Activated CD8-positive, alpha-beta memory T cell treated with anti-CD3 and anti-CD28 coated beads, Interleukin-2, amount 10 ng/mL, durations not matched to agents 7 days and 5 days (primary cell): Measurements from ENCODE around the gene PLTP. TPM values are rescaled to one million over a fixed set of nuclear protein-coding genes. Genes with fewer than 3 reads are reported as not detected.
"Not testable (repeated sequence)": the region's sequence is repeated elsewhere in the genome, so short reads cannot be mapped to it uniquely, and the experiment has no call there.

Source experiments
- ATAC-seq: fragments of 150-1000 bp; cut with Tn5 transposase; one replicate; pipeline ENCODE4 v1.10.0; 2021; ENCODE audit warnings: moderate library complexity
- CTCF ChIA-PET: fragments of 350-600 bp; sonication (Branson Sonifier 250); formaldehyde crosslinking; loops from one replicate; lab custom pipeline; 2021; ENCODE audit warnings: antibody characterized with exemption; lab: Charles Lee
- DNase-seq: peaks from one replicate; pipeline ENCODE4 v3.0.0-alpha.2; 2020
- H3K27ac Mint-ChIP-seq: one replicate; pipeline ENCODE4 v1.8.0; 2021; ENCODE audit warnings: mild to moderate bottlenecking, mixed read lengths
- H3K27me3 Mint-ChIP-seq: one replicate; pipeline ENCODE4 v1.8.0; 2021; ENCODE audit warnings: mixed read lengths
- H3K36me3 Mint-ChIP-seq: one replicate; pipeline ENCODE4 v1.8.0; 2021; ENCODE audit warnings: mild to moderate bottlenecking, mixed read lengths
- H3K4me1 Mint-ChIP-seq: one replicate; pipeline ENCODE4 v1.8.0; 2021; ENCODE audit warnings: mixed read lengths
- H3K4me3 Mint-ChIP-seq: one replicate; pipeline ENCODE4 v1.8.0; 2021; ENCODE audit warnings: mild to moderate bottlenecking, moderate library complexity, mixed read lengths
- H3K9me3 Mint-ChIP-seq: one replicate; pipeline ENCODE4 v1.8.0; 2022; ENCODE audit warnings: low read depth, mixed read lengths
- total RNA-seq, 2 experiments: library from RNA; stranded (reverse); gene quantifications; one replicate each; pipeline ENCODE4 v1.2.3, GENCODE V29; 2021

PLTP gene
- total RNA-seq, 2 experiments from 2014 or later: 3.2 to 3.3 TPM

DNA sequence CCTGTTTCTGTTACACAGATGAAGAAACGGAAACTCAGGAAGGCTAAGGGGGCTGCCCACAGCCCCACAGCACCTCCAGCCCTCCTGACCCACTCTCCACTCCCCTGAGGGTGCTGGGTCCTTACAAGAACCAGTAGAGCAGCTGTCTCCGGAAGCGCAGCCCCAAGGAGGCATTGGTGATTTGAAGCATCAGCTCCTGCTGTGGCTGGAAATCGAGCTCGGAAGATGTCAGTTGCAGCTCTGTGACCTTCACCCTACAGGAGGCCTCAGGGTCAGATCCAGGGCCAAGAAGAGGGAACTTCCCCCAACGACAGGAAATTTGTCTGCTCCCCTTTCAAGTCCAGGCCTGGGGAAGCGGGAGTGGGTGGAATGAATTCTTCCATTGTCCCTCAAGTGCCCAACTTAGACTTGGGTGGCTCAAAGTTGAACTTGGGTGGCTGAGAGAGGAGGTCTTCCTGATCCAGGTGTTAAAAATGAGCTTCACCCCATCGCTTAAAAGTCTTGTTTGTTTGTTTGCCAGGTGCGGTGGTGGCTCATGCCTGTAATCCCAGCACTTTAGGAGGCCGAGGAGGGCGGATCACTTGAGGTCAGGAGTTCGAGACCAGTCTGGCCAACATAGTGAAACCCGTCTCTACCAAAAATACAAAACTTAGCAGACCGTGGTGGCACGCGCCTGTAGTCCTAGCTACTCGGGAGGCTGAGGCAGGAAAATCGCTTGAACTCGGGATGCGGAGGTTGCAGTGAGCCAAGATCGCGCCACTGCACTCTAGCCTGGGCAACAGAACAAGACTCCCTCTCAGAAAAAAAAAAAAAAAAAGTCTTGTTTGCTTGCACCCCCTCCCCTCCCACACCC lies 1.9 kb downstream of the PLTP start:
- peak overlapping the region; percentile 71 for H3K27ac Mint-ChIP-seq
- CTCF ChIA-PET: interaction anchor here (0.7 to 2.5 kb wide), 7 partner anchors 20 to 104 kb away, joined by 3 to 9 read pairs (median 4); partner anchors contain the start of genes PCIF1 and ZNF335

DNA sequence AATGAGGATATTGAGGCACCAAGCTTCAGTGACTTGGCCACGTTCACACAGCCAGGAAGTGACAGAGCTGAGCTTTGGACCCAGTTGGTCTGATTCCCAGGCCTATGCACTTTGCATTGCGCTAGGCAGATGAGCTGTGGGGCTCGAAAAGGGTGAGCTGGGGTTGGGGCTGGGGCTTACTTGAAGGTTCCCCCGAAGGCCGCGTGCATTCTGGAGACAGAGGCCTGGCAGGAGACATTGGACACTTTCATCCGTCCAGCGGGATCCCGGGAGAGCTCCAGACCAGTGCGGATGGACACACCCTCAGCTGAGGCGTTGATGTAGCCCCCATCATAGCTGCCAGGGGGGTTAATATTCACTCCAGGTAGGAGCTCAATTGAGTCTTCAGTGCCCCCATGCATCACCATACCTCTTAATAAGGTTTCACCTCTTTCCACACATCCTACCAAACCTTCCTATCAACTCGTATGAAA lies 2.6 kb downstream of the PLTP start:
- no peaks in the 10 kb centered on the region for H3K9me3 Mint-ChIP-seq
- CTCF ChIA-PET: interaction anchor here (0.8 to 2.5 kb wide), 7 partner anchors 19 to 104 kb away, joined by 3 to 9 read pairs (median 4); partner anchors contain the start of genes PCIF1, ZNF335 and ZSWIM1
- H3K27ac Mint-ChIP-seq: no peak overlapping the region
- DNase-seq (no peak), ATAC-seq (no peak)
- H3K27me3 Mint-ChIP-seq: peaks cover 9% of the 10 kb centered on the region
- H3K4me1 Mint-ChIP-seq: peaks cover 19% of the 10 kb centered on the region
- H3K36me3 Mint-ChIP-seq: no peaks in the 10 kb centered on the region
- no peak overlapping the region for H3K4me3 Mint-ChIP-seq

More for the DNA sequence above, 1.9 kb downstream of the PLTP start:
- peaks cover 12% of the 10 kb centered on the region for H3K27me3 Mint-ChIP-seq
- no peaks in the 10 kb centered on the region for H3K9me3 Mint-ChIP-seq
- ATAC-seq: no peak
- DNase-seq: no peak
- H3K4me1 Mint-ChIP-seq: peaks cover 22% of the 10 kb centered on the region
- H3K4me3 Mint-ChIP-seq: peak overlapping the region; percentile 67
- no peaks in the 10 kb centered on the region for H3K36me3 Mint-ChIP-seq

DNA sequence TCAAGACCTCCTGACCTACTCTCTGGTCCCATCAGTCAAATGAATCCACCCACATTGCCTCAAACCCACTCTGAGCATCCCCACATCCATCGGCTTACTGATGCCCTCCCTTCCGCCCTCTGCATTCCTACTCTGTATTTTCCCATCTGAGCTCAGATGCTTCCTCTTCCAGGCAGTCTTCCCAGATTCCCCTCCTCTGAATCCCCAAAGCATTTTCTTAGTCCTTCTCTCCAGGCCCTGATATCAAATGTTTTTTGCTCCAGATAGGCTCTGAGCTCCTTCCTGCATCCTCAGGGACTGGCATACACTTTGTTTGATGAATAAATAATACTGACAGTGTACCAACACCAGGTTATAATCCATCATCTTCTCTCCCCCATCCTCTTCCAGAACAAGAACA lies 3.9 kb downstream of the PLTP start:
- Mint-ChIP-seq H3K27me3 (peaks cover 8% of the 10 kb centered on the region), H3K36me3 (no peaks in the 10 kb centered on the region), H3K27ac (no peak overlapping the region), H3K9me3 (no peaks in the 10 kb centered on the region), H3K4me1 (peaks cover 18% of the 10 kb centered on the region), H3K4me3 (no peak overlapping the region)
- CTCF ChIA-PET: interaction anchor here (0.9 kb wide), 1 partner anchor 25 kb away, joined by 3 read pairs; no protein-coding TSS in a partner anchor
- DNase-seq: no peak
- no peak for ATAC-seq

DNA sequence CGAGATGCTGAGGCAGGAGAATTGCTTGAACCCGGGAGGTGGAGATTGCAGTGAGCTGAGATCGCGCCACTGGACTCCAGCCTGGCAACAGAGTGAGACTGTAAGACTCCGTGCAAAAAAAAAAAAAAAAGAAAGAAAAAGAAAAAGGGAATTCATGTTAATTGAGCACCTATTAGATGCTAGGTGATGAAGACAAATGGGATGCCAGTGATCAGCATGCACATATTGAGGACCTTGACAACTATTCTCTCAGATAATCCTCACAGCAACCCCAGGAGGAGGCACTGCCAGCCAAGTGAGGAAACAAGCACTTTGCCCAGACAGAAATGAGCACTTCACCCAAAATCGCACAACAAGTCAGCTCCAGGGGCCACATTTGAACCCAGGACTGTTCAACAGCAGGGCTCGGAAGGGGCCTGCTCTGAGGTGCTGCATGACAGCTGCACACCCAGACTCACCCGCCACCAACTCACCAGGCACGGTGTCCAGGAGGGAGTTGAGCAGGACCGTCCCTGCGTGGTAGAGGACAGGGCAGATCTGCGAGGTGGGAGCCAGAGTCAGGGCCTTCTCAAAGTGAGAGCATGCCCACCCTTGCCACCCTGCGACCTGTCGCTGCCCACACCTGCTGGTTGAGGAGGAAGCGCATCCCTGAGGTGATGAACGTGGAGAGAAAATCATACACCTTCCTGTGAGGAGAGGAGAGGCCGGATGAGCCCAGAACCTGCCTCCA lies 4.6 kb downstream of the PLTP start:
- H3K27me3 Mint-ChIP-seq: peaks cover 6% of the 10 kb centered on the region
- ATAC-seq (no peak), DNase-seq (no peak)
- no peak overlapping the region for H3K4me3 Mint-ChIP-seq
- CTCF ChIA-PET: interaction anchor here (0.9 kb wide), 1 partner anchor 26 kb away, joined by 3 read pairs; no protein-coding TSS in a partner anchor
- H3K9me3 Mint-ChIP-seq: no peaks in the 10 kb centered on the region
- H3K27ac Mint-ChIP-seq: no peak overlapping the region
- H3K36me3 Mint-ChIP-seq: no peaks in the 10 kb centered on the region
- H3K4me1 Mint-ChIP-seq: peaks cover 17% of the 10 kb centered on the region

DNA sequence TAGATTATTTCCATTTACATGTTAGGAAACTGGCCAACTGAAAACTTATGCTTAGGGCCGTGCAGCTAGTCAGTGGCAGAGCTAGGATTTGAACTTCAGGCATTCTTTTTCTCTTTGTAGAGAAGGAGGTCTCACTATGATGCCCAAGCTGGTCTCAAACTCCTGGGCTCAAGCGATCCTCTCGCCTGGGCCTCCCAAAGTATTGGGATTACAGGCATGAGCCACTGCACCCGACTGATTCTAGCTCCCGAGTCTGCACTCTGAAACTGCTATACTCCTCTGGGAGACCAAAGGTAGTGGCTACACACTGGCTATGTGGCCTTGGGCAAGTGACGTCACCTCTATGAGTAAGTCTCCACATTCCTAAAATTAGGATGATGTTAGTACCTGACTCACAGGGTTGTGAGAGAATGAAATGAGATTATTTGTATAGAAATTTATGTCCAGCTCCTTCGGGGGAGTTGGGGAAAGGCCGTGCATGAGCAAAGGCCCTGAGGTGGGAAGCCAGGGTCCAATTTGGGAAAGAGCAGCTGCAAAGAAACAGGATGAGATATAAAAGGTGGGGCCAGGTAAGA lies 6.4 kb downstream of the PLTP start:
- Mint-ChIP-seq H3K4me3 (no peak overlapping the region), H3K36me3 (no peaks in the 10 kb centered on the region), H3K27me3 (no peaks in the 10 kb centered on the region), H3K27ac (no peak overlapping the region), H3K4me1 (peaks cover 3% of the 10 kb centered on the region), H3K9me3 (no peaks in the 10 kb centered on the region)
- DNase-seq: no peak
- CTCF ChIA-PET: interaction anchor here (1.1 to 1.4 kb wide), 4 partner anchors 13 to 106 kb away, joined by 3 to 5 read pairs (median 4); no protein-coding TSS in a partner anchor
- no peak for ATAC-seq

DNA sequence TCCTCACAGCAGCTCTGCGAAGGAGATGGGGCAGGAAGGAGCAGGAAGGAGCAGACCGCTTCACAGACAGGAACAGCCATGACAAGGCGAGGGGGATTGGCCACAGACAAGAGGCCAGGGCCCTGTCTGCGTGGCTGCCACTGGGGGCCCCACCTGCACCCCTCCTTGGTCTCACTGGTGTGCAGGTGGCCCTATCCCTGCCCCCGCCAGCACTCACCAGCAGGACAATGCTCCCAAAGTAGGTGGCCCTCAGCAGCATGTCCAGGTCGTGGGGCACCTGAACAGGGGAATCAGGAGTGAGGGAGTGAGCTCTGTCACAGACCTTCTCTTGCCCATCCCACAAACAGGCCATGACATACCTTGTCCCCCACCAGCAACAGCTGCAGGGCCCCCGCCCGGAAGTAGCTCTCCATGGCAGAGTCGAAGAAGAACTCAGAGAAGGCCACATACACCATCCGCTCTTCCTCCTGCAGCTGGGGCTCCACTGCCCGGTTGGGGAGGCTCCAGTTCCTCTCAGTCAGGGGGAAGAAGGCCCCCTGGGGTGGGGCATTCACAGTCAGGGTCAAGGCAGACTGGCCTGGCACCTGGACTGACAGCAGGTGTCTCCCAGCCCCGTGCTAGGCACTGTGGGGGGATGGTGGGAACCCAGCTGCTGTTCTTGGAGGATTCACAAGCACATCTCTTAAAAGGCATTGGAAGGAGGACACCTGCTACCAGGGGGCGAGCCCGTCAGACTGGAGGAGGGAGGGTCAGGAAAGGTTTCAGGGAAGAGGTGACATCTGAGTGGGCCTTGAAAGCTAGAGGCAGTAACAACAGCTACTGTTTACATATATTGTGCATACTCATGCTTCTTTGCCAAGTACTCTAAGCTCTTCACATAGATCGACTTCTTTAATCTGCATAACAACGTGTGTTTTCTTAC lies 7.1 kb downstream of the PLTP start:
- H3K27ac Mint-ChIP-seq: no peak overlapping the region
- ATAC-seq (no peak), DNase-seq (no peak)
- no peak overlapping the region for H3K4me3 Mint-ChIP-seq
- no peaks in the 10 kb centered on the region for H3K27me3 Mint-ChIP-seq
- CTCF ChIA-PET: interaction anchor here (0.6 to 1.4 kb wide), 5 partner anchors 12 to 1640 kb away, joined by 3 to 5 read pairs (median 3); no protein-coding TSS in a partner anchor
- H3K4me1 Mint-ChIP-seq: peaks cover 1% of the 10 kb centered on the region
- no peaks in the 10 kb centered on the region for H3K36me3 Mint-ChIP-seq
- H3K9me3 Mint-ChIP-seq: no peaks in the 10 kb centered on the region

DNA sequence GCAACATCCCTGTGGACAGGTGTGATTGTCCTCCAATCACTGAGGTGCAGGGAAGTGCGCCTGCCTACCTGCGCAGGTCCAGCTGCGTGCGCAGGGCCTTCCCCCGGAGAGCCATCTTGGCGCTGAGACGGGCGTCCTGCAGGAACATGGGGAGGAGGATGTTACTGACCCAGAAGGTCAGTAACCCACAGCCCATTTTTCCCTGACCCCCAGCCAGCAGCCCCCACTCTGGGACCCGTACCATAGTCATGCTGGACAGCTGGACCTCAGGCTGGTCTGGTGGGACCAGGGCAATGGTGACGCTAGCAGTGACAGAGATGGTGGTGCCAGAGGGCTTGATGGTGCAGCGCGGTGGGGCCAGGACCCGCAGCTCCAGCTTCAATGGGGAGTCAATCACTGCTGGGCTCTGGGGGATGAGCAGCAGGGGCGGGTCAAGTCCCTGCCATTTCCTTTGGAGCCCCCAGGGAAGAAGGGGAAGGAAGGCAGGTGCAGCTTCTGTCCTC lies 9.7 kb downstream of the PLTP start:
- H3K27ac Mint-ChIP-seq: no peak overlapping the region
- no peaks in the 10 kb centered on the region for H3K9me3 Mint-ChIP-seq
- no peak for ATAC-seq
- H3K4me1 Mint-ChIP-seq: no peaks in the 10 kb centered on the region
- no peak overlapping the region for H3K4me3 Mint-ChIP-seq
- H3K27me3 Mint-ChIP-seq: no peaks in the 10 kb centered on the region
- no peaks in the 10 kb centered on the region for H3K36me3 Mint-ChIP-seq
- CTCF ChIA-PET: no interaction called here
- DNase-seq: no peak

DNA sequence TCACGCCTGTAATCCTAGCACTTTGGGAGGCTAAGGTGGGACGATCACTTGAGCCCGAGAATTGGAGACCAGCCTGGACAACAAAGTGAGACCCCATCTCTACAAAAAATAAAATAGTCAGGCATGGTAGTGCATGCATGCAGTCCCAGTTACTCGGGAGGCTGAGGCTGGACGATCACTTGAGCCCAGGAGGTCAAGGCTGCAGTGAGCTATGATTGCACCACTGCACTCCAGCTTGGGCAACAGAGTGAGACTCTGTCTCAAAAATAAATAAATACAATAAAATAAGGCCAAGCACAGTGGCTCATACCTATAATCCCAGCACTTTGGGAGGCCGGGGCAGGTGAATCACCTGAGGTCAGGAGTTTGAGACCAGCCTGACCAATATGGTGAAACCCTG lies 10.6 kb downstream of the PLTP start:
- H3K9me3 Mint-ChIP-seq, ATAC-seq, H3K4me3 Mint-ChIP-seq, H3K4me1 Mint-ChIP-seq, CTCF ChIA-PET, H3K27ac Mint-ChIP-seq, H3K27me3 Mint-ChIP-seq, H3K36me3 Mint-ChIP-seq, DNase-seq: not testable (repeated sequence)

DNA sequence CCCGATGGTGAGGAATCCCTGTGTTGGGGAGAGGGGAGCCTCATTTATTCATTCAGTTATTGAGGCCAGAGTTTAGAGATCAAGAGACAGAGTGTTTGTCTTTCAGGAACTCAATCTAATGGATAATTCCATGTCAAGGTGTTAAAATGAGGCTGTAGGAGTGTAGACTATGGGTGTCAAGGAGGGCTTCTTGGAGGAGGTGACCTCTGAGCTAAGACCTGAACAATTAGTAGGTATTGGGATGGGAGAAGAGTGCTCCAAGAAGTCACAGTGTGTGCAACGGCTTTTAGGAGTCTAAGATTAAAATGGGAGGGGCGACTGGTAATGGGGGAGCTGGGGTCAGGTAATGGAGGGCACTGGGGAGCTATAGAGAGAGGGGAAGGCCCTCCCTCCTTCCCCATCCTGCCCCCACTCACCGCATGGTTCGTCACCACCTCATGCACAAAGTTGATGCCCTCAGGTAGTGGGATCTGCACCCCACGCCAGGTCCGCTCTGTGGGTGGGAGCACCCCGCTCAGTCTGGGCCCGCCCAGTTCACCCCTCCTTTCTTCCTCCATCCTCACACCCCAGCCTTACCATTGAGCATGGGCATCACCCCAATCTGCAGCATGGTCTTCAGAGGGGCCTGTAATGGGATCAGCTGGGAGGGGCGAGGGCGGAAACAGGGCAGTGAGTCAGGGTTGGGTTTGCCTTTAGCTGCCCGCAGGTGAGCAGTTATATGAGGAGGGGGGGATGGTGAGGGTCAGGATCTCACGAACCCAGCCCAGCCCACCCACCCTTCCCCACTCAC lies 12.7 kb downstream of the PLTP start:
- H3K36me3 Mint-ChIP-seq: peaks cover 3% of the 10 kb centered on the region

DNA sequence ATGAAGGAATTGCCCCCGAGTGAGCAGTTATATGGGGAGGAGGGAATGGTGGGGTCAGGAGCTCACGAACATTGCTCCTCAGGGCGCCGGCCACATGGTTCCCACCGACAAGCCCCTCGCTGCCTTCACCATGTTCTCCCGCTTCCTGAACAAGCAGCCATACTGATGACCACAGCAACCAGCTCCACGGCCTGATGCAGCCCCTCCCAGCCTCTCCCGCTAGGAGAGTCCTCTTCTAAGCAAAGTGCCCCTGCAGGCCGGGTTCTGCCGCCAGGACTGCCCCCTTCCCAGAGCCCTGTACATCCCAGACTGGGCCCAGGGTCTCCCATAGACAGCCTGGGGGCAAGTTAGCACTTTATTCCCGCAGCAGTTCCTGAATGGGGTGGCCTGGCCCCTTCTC lies 13.7 kb downstream of the PLTP start:
- Mint-ChIP-seq H3K36me3 (peaks cover 3% of the 10 kb centered on the region), H3K4me1 (peaks cover 15% of the 10 kb centered on the region), H3K9me3 (no peaks in the 10 kb centered on the region), H3K27me3 (no peaks in the 10 kb centered on the region), H3K4me3 (no peak overlapping the region), H3K27ac (no peak overlapping the region)
- DNase-seq (no peak), ATAC-seq (no peak)
- CTCF ChIA-PET: no interaction called here

More for the DNA sequence above, 12.7 kb downstream of the PLTP start:
- H3K27ac Mint-ChIP-seq: no peak overlapping the region
- H3K27me3 Mint-ChIP-seq: no peaks in the 10 kb centered on the region
- CTCF ChIA-PET: interaction anchor here (0.7 to 1.4 kb wide), 2 partner anchors 9 to 499 kb away, joined by 5 read pairs; partner anchors contain the start of genes CTSA and NEURL2
- ATAC-seq: no peak
- H3K4me3 Mint-ChIP-seq: no peak overlapping the region
- no peak for DNase-seq
- H3K9me3 Mint-ChIP-seq: no peaks in the 10 kb centered on the region
- H3K4me1 Mint-ChIP-seq: peaks cover 6% of the 10 kb centered on the region

DNA sequence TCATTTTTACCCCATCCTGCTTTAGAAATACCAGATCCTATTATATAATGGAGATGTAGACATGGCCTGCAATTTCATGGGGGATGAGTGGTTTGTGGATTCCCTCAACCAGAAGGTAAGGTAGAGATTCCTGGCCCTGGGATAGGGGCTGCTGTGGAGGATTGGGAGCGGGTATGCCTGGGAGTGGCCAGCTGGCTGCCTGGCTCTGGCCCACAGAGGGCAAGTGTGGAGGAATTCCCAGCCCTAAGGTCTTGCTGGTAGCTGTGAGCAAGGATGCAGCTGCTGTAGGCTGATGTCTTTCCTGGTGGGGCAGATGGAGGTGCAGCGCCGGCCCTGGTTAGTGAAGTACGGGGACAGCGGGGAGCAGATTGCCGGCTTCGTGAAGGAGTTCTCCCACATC lies 14.3 kb downstream of the PLTP start:
- H3K4me3 Mint-ChIP-seq: no peak overlapping the region
- CTCF ChIA-PET: no interaction called here
- ATAC-seq (no peak), DNase-seq (no peak)
- H3K36me3 Mint-ChIP-seq: peaks cover 4% of the 10 kb centered on the region
- no peaks in the 10 kb centered on the region for H3K9me3 Mint-ChIP-seq
- H3K4me1 Mint-ChIP-seq: peaks cover 21% of the 10 kb centered on the region
- no peak overlapping the region for H3K27ac Mint-ChIP-seq
- no peaks in the 10 kb centered on the region for H3K27me3 Mint-ChIP-seq
